NCI-H526 (cell line): ENCODE data around the gene KIF5A.
A peak's percentile ranks its signal among the peaks of the same experiment; 100 is the strongest.
"Not testable (repeated sequence)": the region's sequence is repeated elsewhere in the genome, so short reads cannot be mapped to it uniquely, and the experiment has no call there.

Source experiments
- DNase-seq, 2 experiments: peaks; one replicate each; lab custom pipeline; 2025; lab: John Stamatoyannopoulos, UW

KIF5A gene

GRCh38 chr12:57584050-57584449 is 34.2 kb downstream of the KIF5A start:
- DNase-seq = no peak

- no peak for DNase-seq
Measured at GRCh38 chr12:57584690-57585089, 34.8 kb downstream of the KIF5A start.

- no peak for DNase-seq
Measured at GRCh38 chr12:57585156-57585555, 35.3 kb downstream of the KIF5A start.

GRCh38 chr12:57586128-57586527 is 36.3 kb downstream of the KIF5A start:
- no peak for DNase-seq

- DNase-seq = no peak
Measured at GRCh38 chr12:57586832-57587429, 37.1 kb downstream of the KIF5A start.

- DNase-seq = not testable (repeated sequence)
Measured at GRCh38 chr12:57588951-57589610, 39.2 kb downstream of the KIF5A start.

GRCh38 chr12:57590479-57590863 is 40.6 kb downstream of the KIF5A start:
- DNase-seq = peak; percentile 45 to 76

- peak; percentile 67 to 92 for DNase-seq
Measured at GRCh38 chr12:57590864-57591781, 41.3 kb downstream of the KIF5A start, which contains the start of gene PIP4K2C. TSS of gene PIP4K2C (plus strand) at chr12:57591192. CDS start at chr12:57591290, 98 bp downstream.

- no peak for DNase-seq
Measured at GRCh38 chr12:57591782-57592325, 42.0 kb downstream of the KIF5A start.

GRCh38 chr12:57592551-57593165 is 42.8 kb downstream of the KIF5A start:
- no peak for DNase-seq

GRCh38 chr12:57593187-57593586 is 43.3 kb downstream of the KIF5A start:
- DNase-seq = no peak

- DNase-seq = no peak
Measured at GRCh38 chr12:57600395-57600794, 50.6 kb downstream of the KIF5A start.

GRCh38 chr12:57602544-57602943 is 52.7 kb downstream of the KIF5A start:
- no peak for DNase-seq

- DNase-seq = no peak
Measured at GRCh38 chr12:57603324-57603723, 53.5 kb downstream of the KIF5A start.

GRCh38 chr12:57603815-57604453 is 54.1 kb downstream of the KIF5A start:
- DNase-seq = peak; percentile 5 to 19

- DNase-seq = peak; percentile 13 to 59
Measured at GRCh38 chr12:57604454-57604991, 54.7 kb downstream of the KIF5A start, which contains the start of gene DTX3. TSS of gene DTX3 (plus strand) at chr12:57604824. CDS start at chr12:57606518, 1,694 bp downstream.

- DNase-seq = peak in 1 of 2 experiments; percentile 25
Measured at GRCh38 chr12:57604992-57605810, 55.4 kb downstream of the KIF5A start.

GRCh38 chr12:57605811-57606311 is 56.0 kb downstream of the KIF5A start:
- DNase-seq = no peak

GRCh38 chr12:57606399-57606798 is 56.6 kb downstream of the KIF5A start:
- DNase-seq = no peak

- no peak for DNase-seq
Measured at GRCh38 chr12:57606821-57607220, 57.0 kb downstream of the KIF5A start.
